SK-N-MC (cell line): Measurements from ENCODE around the gene BORCS8.
A peak's percentile ranks its signal among the peaks of the same experiment; 100 is the strongest.

ENCODE experiments used
- DNase-seq: peaks from one replicate; pipeline ENCODE4 v3.0.0-alpha.2; 2011; ENCODE audit warnings: low read depth, low spot score
- H3K27ac ChIP-seq: fragments of 200-600 bp; sonication (generic); 2 replicates; pipeline ENCODE4 v1.5.1; 2016; ENCODE audit warnings: mixed run types
- H3K36me3 ChIP-seq: fragments of 200-600 bp; sonication (generic); 2 replicates; pipeline ENCODE4 v1.6.1; 2017; ENCODE audit warnings: antibody characterized with exemption, low read length, mixed read lengths; ENCODE audit not compliant: insufficient read depth
- H3K4me3 ChIP-seq: fragments of 200-600 bp; sonication (generic); 2 replicates; pipeline ENCODE4 v1.5.1; 2016
- H3K9ac ChIP-seq: fragments of 200-600 bp; sonication (generic); 2 replicates; pipeline ENCODE4 v1.8.0; 2017; ENCODE audit warnings: mixed run types, mixed read lengths; ENCODE audit not compliant: insufficient read length
- H3K9me3 ChIP-seq: fragments of 200-600 bp; sonication (generic); 2 replicates; pipeline ENCODE4 v1.6.1; 2017; ENCODE audit warnings: low read depth, mild to moderate bottlenecking, antibody characterized with exemption, low read length, moderate library complexity, mixed read lengths
- EZH2 ChIP-seq: fragments of 200-600 bp; sonication (generic); IDR thresholded peaks from one replicate; pipeline ENCODE4 v1.6.1; 2017; ENCODE audit warnings: antibody characterized with exemption
- FOXP2 ChIP-seq: optimal IDR thresholded peaks from 2 replicates; pipeline ENCODE3; 2011; ENCODE audit warnings: mild to moderate bottlenecking, moderate library complexity; ENCODE audit not compliant: insufficient read depth; ENCODE audit errors: extremely low read length, control extremely low read depth
- POLR2AphosphoS5 ChIP-seq: IDR thresholded peaks from 2 replicates; pipeline ENCODE4 v1.6.1; 2012; ENCODE audit warnings: mild to moderate bottlenecking, low read depth, low read length, borderline replicate concordance

BORCS8 gene

DNA sequence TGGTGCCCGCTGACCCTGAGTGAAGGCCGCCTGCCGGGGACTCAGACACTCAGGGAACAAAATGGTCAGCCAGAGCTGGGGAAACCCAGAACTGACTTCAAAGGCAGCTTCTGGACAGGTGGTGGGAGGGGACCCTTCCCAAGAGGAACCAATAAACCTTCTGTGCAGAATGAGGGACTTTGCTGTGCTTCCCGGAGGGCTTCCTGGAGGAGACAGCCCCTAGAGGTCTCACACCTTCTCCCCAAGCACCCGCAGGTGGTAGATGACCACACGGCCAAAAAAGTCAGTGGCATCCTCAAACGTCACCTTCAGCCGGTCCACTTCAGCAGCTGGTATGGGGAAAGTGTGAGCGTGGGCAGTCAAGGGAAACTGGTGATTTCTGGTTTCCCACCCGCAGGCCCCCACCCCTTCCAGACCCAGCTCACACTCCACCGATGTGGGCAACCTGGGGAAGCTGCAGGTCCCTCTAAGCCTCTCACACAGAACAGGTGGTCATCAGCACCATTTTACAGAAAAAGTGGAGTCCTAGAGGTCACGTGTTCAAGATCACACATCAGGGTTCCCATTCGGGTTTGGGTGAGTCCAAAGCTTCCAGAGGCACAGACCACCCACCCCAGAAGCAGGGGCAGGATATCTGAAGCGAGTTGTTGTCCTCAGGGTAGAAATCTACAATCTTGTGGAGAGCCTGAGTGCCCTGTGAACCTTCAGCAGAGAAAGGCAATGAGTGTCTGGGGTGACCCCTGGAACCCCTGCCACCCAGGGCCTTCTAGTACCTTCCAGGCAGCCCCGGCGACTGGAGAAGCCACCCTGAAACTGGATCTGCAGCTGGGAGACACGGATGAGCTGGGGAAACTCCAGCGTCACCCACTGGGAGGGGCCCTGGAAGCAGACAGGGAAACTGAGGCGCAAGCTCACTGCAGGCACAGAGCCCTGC lies 10.0 kb upstream of the BORCS8 start:
- Histone ChIP-seq H3K4me3 (peak overlapping the region; percentile 77), H3K27ac (no peak overlapping the region)

DNA sequence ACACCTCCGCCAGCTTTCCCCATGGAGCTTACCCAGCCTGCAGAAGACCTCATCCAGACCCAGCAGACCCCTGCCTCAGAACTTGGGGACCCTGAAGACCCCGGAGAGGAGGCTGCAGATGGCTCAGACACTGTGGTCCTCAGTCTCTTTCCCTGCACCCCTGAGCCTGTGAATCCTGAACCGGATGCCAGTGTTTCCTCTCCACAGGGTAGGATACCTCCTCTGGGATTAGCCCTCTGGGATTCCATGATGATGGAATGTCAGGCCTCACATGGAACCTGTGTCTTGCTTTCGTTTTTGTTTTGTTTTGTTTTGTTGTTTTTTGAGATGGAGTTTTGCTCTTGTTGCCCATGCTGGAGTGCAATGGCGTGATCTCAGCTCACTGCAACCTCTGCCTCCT lies 2.0 kb upstream of the BORCS8 start:
- Histone ChIP-seq H3K9ac (no peak overlapping the region), H3K4me3 (peak overlapping the region; percentile 91), H3K27ac (no peak overlapping the region)

More for the DNA sequence above, 10.0 kb upstream of the BORCS8 start:
- Histone ChIP-seq H3K9me3 (no peaks in the 10 kb centered on the region), H3K9ac (peak overlapping the region; percentile 85), H3K36me3 (peaks cover 18% of the 10 kb centered on the region)
- no peak for DNase-seq
- TF ChIP-seq EZH2 (no peak), POLR2AphosphoS5 (no peak), FOXP2 (no peak)

DNA sequence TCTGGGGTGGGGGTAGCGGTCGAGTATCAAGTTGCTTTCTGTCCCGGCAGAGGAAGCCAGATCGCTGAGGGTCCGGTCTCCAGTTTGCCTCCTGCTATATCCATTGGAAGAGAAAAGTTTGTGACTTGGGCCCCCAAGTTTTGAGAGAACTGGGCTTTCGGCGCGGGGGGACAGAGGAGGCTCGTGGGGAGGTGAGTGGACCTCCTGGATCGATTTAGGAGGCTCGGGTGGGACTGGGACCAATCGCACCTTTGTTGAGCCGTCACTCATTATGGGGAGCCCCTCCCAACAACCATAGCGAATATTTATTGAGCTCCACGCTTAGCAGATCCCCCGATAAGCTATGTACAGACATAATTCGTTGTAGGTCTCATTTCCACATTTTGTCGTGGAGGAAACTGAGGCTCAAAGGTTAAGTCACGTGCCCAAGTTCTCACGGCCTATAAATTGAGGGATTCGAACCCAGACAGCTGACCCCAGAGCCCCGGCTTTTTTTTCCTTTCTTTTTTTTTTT lies 1.0 kb upstream of the BORCS8 start:
- no peak for DNase-seq
- no peaks in the 10 kb centered on the region for H3K9me3 ChIP-seq
- TF ChIP-seq POLR2AphosphoS5 (peak; percentile 64; the same call in 1 of the 2 replicates), FOXP2 (no peak)
- H3K36me3 ChIP-seq: peaks cover 6% of the 10 kb centered on the region; the same call in 1 of the 2 replicates
- H3K9ac ChIP-seq: peak overlapping the region; percentile 92
- peak overlapping the region; percentile 68 for H3K27ac ChIP-seq
- H3K4me3 ChIP-seq: peak overlapping the region; percentile 91

More for the DNA sequence above, 2.0 kb upstream of the BORCS8 start:
- no peak for DNase-seq
- H3K36me3 ChIP-seq: peaks cover 7% of the 10 kb centered on the region; the same call in 1 of the 2 replicates
- no peak for TF ChIP-seq POLR2AphosphoS5
- TF ChIP-seq FOXP2: no peak
- no peaks in the 10 kb centered on the region for H3K9me3 ChIP-seq

DNA sequence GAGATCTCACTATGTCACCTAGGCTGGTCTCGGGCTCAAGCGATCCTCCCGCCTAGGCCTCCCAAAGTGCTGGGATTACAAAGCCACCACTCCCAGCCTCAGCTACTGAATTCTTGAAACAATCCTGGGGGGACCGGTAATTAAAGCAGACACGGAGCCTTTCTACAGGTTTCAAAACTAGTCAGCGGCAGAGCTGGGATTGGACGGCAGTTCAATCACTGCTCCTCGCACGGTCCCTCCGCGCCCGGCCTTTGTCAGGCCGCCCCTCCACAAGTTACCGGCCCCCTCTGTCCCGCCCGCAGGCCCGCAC lies 229 bp downstream of the BORCS8 start:
- TF ChIP-seq FOXP2 (no peak), POLR2AphosphoS5 (no peak), EZH2 (no peak)
- Histone ChIP-seq H3K4me3 (peak overlapping the region; percentile 91), H3K9me3 (no peaks in the 10 kb centered on the region)

DNA sequence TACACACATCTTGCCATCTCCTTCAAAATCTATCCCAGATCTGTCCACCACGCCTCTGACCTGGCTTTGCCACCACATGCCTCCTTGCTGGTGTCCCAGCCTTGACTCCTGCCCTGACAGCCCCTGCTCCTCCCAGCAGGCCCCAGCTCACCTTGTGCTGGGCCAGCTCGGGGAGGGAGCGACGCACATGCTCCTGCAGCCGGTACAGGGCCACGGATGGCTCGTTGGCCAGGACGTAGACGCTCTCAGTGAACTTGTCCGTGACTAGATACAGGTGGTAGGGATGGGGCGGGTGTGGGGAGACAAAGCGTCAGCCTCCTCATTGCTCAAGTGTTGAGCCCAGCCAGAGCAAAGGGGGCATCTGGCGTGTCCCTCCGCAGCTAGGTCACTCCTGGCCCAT lies 5.2 kb downstream of the BORCS8 start:
- no peak overlapping the region for H3K27ac ChIP-seq
- no peak for TF ChIP-seq FOXP2
- TF ChIP-seq POLR2AphosphoS5: no peak
- TF ChIP-seq EZH2: no peak
- DNase-seq: no peak
- H3K9ac ChIP-seq: no peak overlapping the region
- no peak overlapping the region for H3K4me3 ChIP-seq
- no peaks in the 10 kb centered on the region for H3K36me3 ChIP-seq
- H3K9me3 ChIP-seq: no peaks in the 10 kb centered on the region

More for the DNA sequence above, 229 bp downstream of the BORCS8 start:
- Histone ChIP-seq H3K9ac (peak overlapping the region; percentile 95), H3K27ac (peak overlapping the region; percentile 97), H3K36me3 (peaks cover under 1% of the 10 kb centered on the region; the same call in 1 of the 2 replicates)
- DNase-seq: no peak

DNA sequence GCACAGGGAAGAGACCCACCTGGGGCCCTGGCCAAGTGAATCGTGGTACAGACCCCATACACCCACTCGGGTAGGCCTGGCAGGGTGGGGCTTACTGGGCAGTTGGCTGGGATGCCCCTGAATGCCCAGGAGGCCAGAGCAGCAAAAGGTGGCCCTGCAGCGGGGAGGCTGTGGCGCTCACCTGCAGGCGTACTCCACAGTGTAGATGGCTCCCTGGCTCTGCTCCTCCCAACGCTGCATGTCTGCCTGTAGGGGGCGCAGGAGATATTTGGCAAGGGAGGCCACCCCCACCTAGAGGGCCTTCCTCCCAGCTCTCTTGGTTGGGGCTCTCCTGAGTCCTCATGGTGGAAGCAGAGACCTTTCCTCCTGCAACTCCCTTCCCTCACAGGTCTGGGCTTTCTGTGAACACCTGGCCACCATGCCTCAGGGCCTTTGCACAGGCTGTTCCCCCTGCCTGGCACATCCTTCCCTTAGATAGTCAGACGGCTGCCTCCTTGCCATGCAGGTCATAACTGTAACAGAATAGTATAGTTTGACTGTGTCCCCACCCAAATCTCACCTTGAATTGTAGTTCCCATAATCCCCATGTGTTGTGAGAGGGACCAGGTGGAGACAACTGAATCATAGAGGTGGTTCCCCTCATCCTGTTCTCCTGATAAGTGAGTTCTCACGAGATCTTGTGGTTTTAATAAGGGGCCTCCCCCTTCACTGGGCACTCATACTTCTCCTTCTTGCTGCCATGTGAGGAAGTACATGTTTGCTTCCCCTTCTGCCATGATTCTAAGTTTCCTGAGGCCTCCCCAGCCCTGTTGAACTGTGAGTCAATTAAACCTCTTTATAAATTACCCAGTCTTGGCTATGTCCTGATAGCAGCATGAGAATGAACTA lies 5.9 kb downstream of the BORCS8 start:
- H3K9me3 ChIP-seq: no peaks in the 10 kb centered on the region
- H3K9ac ChIP-seq: no peak overlapping the region
- no peaks in the 10 kb centered on the region for H3K36me3 ChIP-seq
- H3K4me3 ChIP-seq: no peak overlapping the region
- TF ChIP-seq POLR2AphosphoS5 (no peak), EZH2 (no peak), FOXP2 (no peak)
- no peak for DNase-seq
- H3K27ac ChIP-seq: no peak overlapping the region

DNA sequence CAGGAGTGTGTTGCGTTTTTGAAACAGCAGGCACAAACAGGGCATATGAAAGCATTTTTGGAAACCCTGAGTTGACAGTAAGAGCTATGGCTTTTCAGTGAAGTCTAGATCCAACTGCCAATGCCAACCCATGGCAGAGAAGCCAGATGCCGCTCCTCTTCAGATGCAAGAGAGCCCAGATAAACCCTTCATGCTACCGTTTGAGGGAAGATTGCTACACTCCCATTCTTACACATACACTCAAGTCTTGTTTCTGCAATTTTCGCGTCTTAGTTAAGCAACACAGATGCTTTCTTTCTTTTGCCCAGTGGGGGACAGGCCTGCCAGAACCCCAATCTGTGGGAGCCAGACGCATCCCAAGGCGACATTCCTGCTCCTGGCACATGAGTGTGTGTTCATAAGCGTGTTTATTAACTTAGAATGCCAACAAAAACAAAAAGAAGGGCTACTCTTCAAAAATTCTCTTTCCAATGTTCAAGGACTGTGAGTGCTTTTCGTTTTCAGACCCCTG lies 10.4 kb downstream of the BORCS8 start:
- Histone ChIP-seq H3K9me3 (no peaks in the 10 kb centered on the region), H3K27ac (no peak overlapping the region), H3K36me3 (no peaks in the 10 kb centered on the region), H3K9ac (no peak overlapping the region), H3K4me3 (no peak overlapping the region)
- TF ChIP-seq POLR2AphosphoS5 (no peak), FOXP2 (no peak), EZH2 (no peak)
- no peak for DNase-seq

DNA sequence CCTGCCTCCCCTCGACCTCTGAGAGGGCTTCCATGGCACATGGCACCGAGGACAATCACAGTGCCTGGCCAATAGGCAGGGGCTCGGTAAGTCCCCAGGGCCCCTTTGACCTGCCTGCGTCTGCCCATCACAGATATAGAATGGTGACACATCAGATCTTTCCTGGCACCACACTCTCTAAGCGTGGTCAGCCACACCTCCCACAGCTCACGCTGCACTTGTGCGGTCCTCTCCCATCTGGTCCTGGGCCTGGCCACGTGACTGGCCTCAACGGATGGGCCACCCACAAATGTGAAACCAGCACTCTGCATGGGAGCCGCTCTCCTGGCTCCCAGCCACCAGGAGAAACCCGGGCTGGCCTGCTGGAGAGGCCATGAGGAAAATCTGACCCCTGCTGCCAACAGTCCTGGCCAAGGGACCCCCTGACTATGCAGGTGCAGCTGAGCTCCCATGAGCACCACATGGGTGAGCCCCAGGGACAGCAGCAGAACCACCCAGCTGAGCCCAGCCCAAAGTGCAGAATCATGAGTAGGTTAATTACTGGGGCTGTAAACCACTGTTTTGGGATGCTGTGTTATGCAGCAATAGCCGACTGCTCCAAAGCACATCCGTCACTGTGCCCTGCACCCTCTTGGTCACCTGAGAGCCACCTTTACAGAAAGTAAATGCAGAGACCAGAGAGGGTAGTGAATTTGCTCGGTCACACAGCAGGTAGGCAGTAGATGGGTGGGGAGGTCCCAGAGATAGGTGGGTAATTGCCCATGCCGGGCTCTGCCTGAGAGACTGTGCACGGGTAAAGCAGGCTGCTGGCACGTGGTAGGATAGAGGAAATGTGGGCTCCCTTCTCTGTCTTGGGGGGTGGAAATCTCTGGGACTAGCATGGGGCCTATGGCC lies 12.2 kb downstream of the BORCS8 start:
- H3K9me3 ChIP-seq: no peaks in the 10 kb centered on the region
- no peak for TF ChIP-seq FOXP2
- no peak for TF ChIP-seq EZH2
- TF ChIP-seq POLR2AphosphoS5: no peak
- no peak overlapping the region for H3K4me3 ChIP-seq
- no peak for DNase-seq
- H3K9ac ChIP-seq: no peak overlapping the region
- H3K36me3 ChIP-seq: no peaks in the 10 kb centered on the region
- H3K27ac ChIP-seq: no peak overlapping the region
